IMR-90 (cell line): ENCODE data around the gene ASRGL1. TPM values are rescaled to one million over a fixed set of nuclear protein-coding genes. Genes with fewer than 3 reads are reported as not detected.

ENCODE experiments used
- ATAC-seq: fragments of 200-7000 bp; cut with Tn5 transposase; 2 replicates; pipeline ENCODE4 v1.9.1; 2020; ENCODE audit warnings: low read depth, mild to moderate bottlenecking, moderate library complexity
- BruUV-seq: library from RNA; stranded (reverse); fragments of 400-500 nt; replicated peaks from 2 replicates; lab custom pipeline; 2021; lab: Mats Ljungman, UMichigan
- CTCF ChIA-PET: fragments of 300-600 bp; formaldehyde crosslinking; extraction: SDS; loops from one replicate; lab custom pipeline; 2021; ENCODE audit warnings: antibody characterized with exemption; lab: Yijun Ruan, JAX
- POLR2A ChIA-PET: fragments of 300-600 bp; sonication (Branson Sonifier 250); formaldehyde crosslinking; loops from one replicate; lab custom pipeline; 2022; ENCODE audit warnings: antibody characterized with exemption; ENCODE audit not compliant: unreplicated experiment; lab: Charles Lee
- DNase-seq: peaks from one replicate; pipeline ENCODE4 v3.0.0; 2013
- H2AFZ ChIP-seq: replicated peaks from 2 replicates; pipeline ENCODE3; 2013; ENCODE audit warnings: low read length, mild to moderate bottlenecking; ENCODE audit not compliant: poor library complexity
- H2AK5ac ChIP-seq: 2 replicates; pipeline ENCODE4 v1.6.1; 2013; ENCODE audit warnings: low read depth, low read length, inconsistent platforms
- H2AK9ac ChIP-seq: replicated peaks from 2 replicates; pipeline ENCODE3; 2013; ENCODE audit warnings: mild to moderate bottlenecking, low read depth, low read length, moderate library complexity; ENCODE audit not compliant: poor library complexity
- H2BK120ac ChIP-seq: 2 replicates; pipeline ENCODE4 v1.6.1; 2013; ENCODE audit warnings: low read depth, low read length, inconsistent platforms
- H2BK15ac ChIP-seq: 3 replicates; pipeline ENCODE4 v1.6.1; 2013; ENCODE audit warnings: low read depth, low read length, inconsistent platforms
- H2BK20ac ChIP-seq: 2 replicates; pipeline ENCODE4 v1.6.1; 2013; ENCODE audit warnings: low read depth, mild to moderate bottlenecking, inconsistent platforms, low read length, moderate library complexity
- H2BK5ac ChIP-seq: 2 replicates; pipeline ENCODE4 v1.6.1; 2013; ENCODE audit warnings: mild to moderate bottlenecking, low read depth, low read length, inconsistent platforms; ENCODE audit not compliant: poor library complexity, severe bottlenecking
- H3K14ac ChIP-seq: replicated peaks from 2 replicates; pipeline ENCODE4 v1.6.1; 2013; ENCODE audit warnings: low read depth, low read length, inconsistent platforms
- H3K18ac ChIP-seq: 2 replicates; pipeline ENCODE4 v1.6.1; 2013; ENCODE audit warnings: low read depth, low read length, control low read depth
- H3K23ac ChIP-seq: 2 replicates; pipeline ENCODE4 v1.6.1; 2013; ENCODE audit warnings: low read depth, low read length, inconsistent platforms
- H3K27ac ChIP-seq: 2 replicates; pipeline ENCODE4 v1.5.1; 2013; ENCODE audit warnings: mild to moderate bottlenecking, control low read depth, low read length; ENCODE audit not compliant: insufficient read depth
- H3K27me3 ChIP-seq: 2 replicates; pipeline ENCODE4 v1.6.1; 2013; ENCODE audit warnings: low read length; ENCODE audit not compliant: control insufficient read depth, insufficient read depth
- H3K36me3 ChIP-seq: 2 replicates; pipeline ENCODE4 v1.6.1; 2013; ENCODE audit warnings: low read length, mixed read lengths; ENCODE audit not compliant: control insufficient read depth, insufficient read depth
- H3K4ac ChIP-seq: 2 replicates; pipeline ENCODE4 v1.6.1; 2013; ENCODE audit warnings: low read depth, low read length, inconsistent platforms
- H3K4me1 ChIP-seq: 2 replicates; pipeline ENCODE4 v1.6.1; 2013; ENCODE audit warnings: low read length, mixed read lengths; ENCODE audit not compliant: control insufficient read depth, insufficient read depth
- H3K4me2 ChIP-seq: 2 replicates; pipeline ENCODE4 v1.6.1; 2013; ENCODE audit warnings: low read depth, mild to moderate bottlenecking, control low read depth, low read length, moderate library complexity
- H3K4me3 ChIP-seq: 2 replicates; pipeline ENCODE4 v1.5.1; 2013; ENCODE audit warnings: low read depth, mild to moderate bottlenecking, control low read depth, low read length, moderate library complexity; ENCODE audit not compliant: insufficient read depth
- H3K56ac ChIP-seq: 2 replicates; pipeline ENCODE4 v1.6.1; 2013; ENCODE audit warnings: low read length, inconsistent platforms; ENCODE audit not compliant: insufficient read depth; ENCODE audit errors: extremely low read depth
- H3K79me1 ChIP-seq, 2 experiments: 2 replicates each; pipeline ENCODE4 v1.6.1; 2013; ENCODE audit warnings: low read length in 2 of 2, inconsistent platforms in 1 of 2, low read depth in 1 of 2
- H3K9ac ChIP-seq: 2 replicates; pipeline ENCODE4 v1.6.1; 2013; ENCODE audit warnings: low read depth, low read length, control low read depth
- H3K9me1 ChIP-seq: 2 replicates; pipeline ENCODE4 v1.6.1; 2013; ENCODE audit warnings: low read length, inconsistent platforms; ENCODE audit not compliant: insufficient read depth
- H3K9me3 ChIP-seq: 2 replicates; pipeline ENCODE4 v1.6.1; 2013; ENCODE audit warnings: low read length; ENCODE audit not compliant: control insufficient read depth, insufficient read depth
- H4K20me1 ChIP-seq: 2 replicates; pipeline ENCODE4 v1.6.1; 2013; ENCODE audit warnings: low read length, inconsistent platforms; ENCODE audit not compliant: insufficient read depth
- H4K5ac ChIP-seq: 2 replicates; pipeline ENCODE4 v1.6.1; 2013; ENCODE audit warnings: mild to moderate bottlenecking, low read depth, low read length, control low read depth
- H4K8ac ChIP-seq, 2 experiments: 2 replicates each; pipeline ENCODE4 v1.6.1; 2013; ENCODE audit warnings: low read depth in 2 of 2, low read length in 2 of 2, control low read depth in 1 of 2, inconsistent platforms in 1 of 2
- H4K91ac ChIP-seq: 2 replicates; pipeline ENCODE4 v1.6.1; 2013; ENCODE audit warnings: low read depth, low read length, inconsistent platforms; ENCODE audit not compliant: insufficient read depth
- BHLHE40 ChIP-seq: fragments of 150-350 bp; IDR thresholded peaks from 2 replicates; pipeline ENCODE4 v1.6.1; 2016; ENCODE audit warnings: mild to moderate bottlenecking, low read depth, low read length
- CEBPB ChIP-seq: IDR thresholded peaks from 2 replicates; pipeline ENCODE4 v1.6.1; 2012; ENCODE audit warnings: low read depth, low read length, improper control_type of control experiment
- CHD1 ChIP-seq: IDR thresholded peaks from 2 replicates; pipeline ENCODE4 v1.6.1; 2012; ENCODE audit warnings: low read depth, low read length, improper control_type of control experiment
- ELK1 ChIP-seq: fragments of 150-350 bp; IDR thresholded peaks from 2 replicates; pipeline ENCODE4 v1.6.1; 2016; ENCODE audit warnings: low read depth, mild to moderate bottlenecking, low read length, moderate library complexity, borderline replicate concordance
- FOS ChIP-seq: fragments of 150-350 bp; IDR thresholded peaks from 2 replicates; pipeline ENCODE4 v1.6.1; 2016; ENCODE audit warnings: low read depth, low read length
- MAFK ChIP-seq: IDR thresholded peaks from 2 replicates; pipeline ENCODE4 v1.6.1; 2012; ENCODE audit warnings: low read depth, low read length, improper control_type of control experiment
- MAZ ChIP-seq: IDR thresholded peaks from 2 replicates; pipeline ENCODE4 v1.6.1; 2012; ENCODE audit warnings: low read depth, mild to moderate bottlenecking, low read length, improper control_type of control experiment, moderate library complexity, borderline replicate concordance
- MXI1 ChIP-seq: IDR thresholded peaks from 2 replicates; pipeline ENCODE4 v1.6.1; 2012; ENCODE audit warnings: low read depth, mild to moderate bottlenecking, low read length, moderate library complexity, borderline replicate concordance
- NFE2L2 ChIP-seq: fragments of 150-350 bp; IDR thresholded peaks from 2 replicates; pipeline ENCODE4 v1.6.1; 2016; ENCODE audit warnings: low read depth, mild to moderate bottlenecking, low read length
- POLR2A ChIP-seq: IDR thresholded peaks from 2 replicates; pipeline ENCODE4 v1.6.1; 2012; ENCODE audit warnings: mild to moderate bottlenecking, low read depth, low read length
- RAD21 ChIP-seq: IDR thresholded peaks from 2 replicates; pipeline ENCODE4 v1.6.1; 2012; ENCODE audit warnings: low read length, improper control_type of control experiment
- RCOR1 ChIP-seq: IDR thresholded peaks from 2 replicates; pipeline ENCODE4 v1.6.1; 2012; ENCODE audit warnings: mild to moderate bottlenecking, low read length, improper control_type of control experiment; ENCODE audit not compliant: insufficient replicate concordance
- RFX5 ChIP-seq: IDR thresholded peaks from 2 replicates; pipeline ENCODE4 v1.8.0; 2012; ENCODE audit warnings: low read depth, mild to moderate bottlenecking, low read length, moderate library complexity
- SMC3 ChIP-seq: fragments of 150-350 bp; IDR thresholded peaks from 2 replicates; pipeline ENCODE4 v1.6.1; 2016; ENCODE audit warnings: low read depth, mild to moderate bottlenecking, antibody characterized with exemption, low read length, moderate library complexity
- USF2 ChIP-seq: fragments of 150-350 bp; IDR thresholded peaks from 2 replicates; pipeline ENCODE4 v1.6.1; 2017; ENCODE audit warnings: mild to moderate bottlenecking, antibody characterized with exemption, low read length, low read depth
- WGBS, 2 experiments: methylation state at CpG; one replicate each; pipeline versions ENCODE4 v1.1.5 to v1.1.7; 2013; ENCODE audit warnings: missing lambda C conversion rate in 2 of 2; ENCODE audit not compliant: insufficient read length in 1 of 2; ENCODE audit errors: extremely low coverage in 2 of 2; 5-methylcytosine and 5-hydroxymethylcytosine counted together
- dilution Hi-C: fragments of 300-500 bp; cut with HindIII; formaldehyde crosslinking; loops from one replicate; pipeline ENCODE4 v1.14.3; 2018; ENCODE audit warnings: low sequenced_read_pairs; ENCODE audit not compliant: unreplicated experiment
- in situ Hi-C: fragments of 300-500 bp; cut with MboI; formaldehyde crosslinking; loops from 3 replicates; pipeline ENCODE4 v1.14.3; 2019; ENCODE audit warnings: low sequenced_read_pairs, inconsistent platforms, mixed read lengths
- intact Hi-C: fragments of 100-400 bp; cut with micrococcal nuclease; formaldehyde crosslinking; loops from 2 replicates; pipeline ENCODE4 v1.10.0; 2022
- polyA plus RNA-seq, 3 experiments: library from polyadenylated mRNA; depleted of rRNA; stranded (reverse); fragments of >200 nt; gene quantifications; 2 replicates each; pipeline ENCODE4 v1.2.3, GENCODE V29; 2012; ENCODE audit warnings: low replicate concordance in 1 of 3
- total RNA-seq: library from RNA; depleted of rRNA; stranded (reverse); fragments of >200 nt; gene quantifications from 2 replicates; pipeline ENCODE4 v1.2.3, GENCODE V29; 2012
- TF ChIP-seq, protein P1 (sequence below): conservative IDR thresholded peaks from 2 replicates; pipeline ENCODE4 v1.5.1; 2012; ENCODE audit warnings: mild to moderate bottlenecking, low read depth, low read length, improper control_type of control experiment

The ASRGL1 gene
- total and polyA plus RNA-seq, 2 of the 4 experiments (the other 2 are of a cell fraction), result 0.72 TPM; not detected in 1

DNA sequence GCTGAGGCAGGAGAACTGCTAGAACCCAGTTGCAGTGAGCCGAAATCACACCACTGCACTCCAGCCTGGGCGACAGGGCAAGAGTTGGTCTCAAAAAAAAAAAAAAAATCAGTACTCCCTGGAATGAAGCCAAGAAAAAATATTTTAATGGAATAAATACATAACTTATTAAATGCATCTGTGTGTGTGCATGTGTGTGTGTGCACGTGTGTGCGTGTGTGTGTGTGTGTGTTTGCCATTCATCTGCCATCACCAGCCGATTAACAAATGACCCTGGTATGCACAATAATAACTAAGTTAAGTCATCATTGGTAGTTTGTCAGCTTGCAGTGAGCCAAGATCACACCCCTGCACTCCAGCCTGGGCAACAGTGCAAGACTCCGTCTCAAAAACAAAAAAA lies 46.6 kb downstream of the ASRGL1 start:
- H3K4ac ChIP-seq, result no peak overlapping the region
- H3K56ac ChIP-seq, result no peak overlapping the region
- no peak overlapping the region for H2BK120ac ChIP-seq
- no peak overlapping the region for H3K14ac ChIP-seq
- H4K91ac ChIP-seq, result no peak overlapping the region
- no peak overlapping the region for H4K8ac ChIP-seq
- ChIA-PET CTCF (no interaction called here), POLR2A (no interaction called here)
- in situ Hi-C loops (loop anchor here (25.0 kb wide), 1 partner anchor 478 kb away; no protein-coding TSS in a partner anchor), intact Hi-C loops (no loop called here), dilution Hi-C loops (no loop called here)
- H2AFZ ChIP-seq, result no peak overlapping the region
- H2BK20ac ChIP-seq, result no peak overlapping the region
- H4K5ac ChIP-seq, result no peak overlapping the region
- no peak overlapping the region for H2BK5ac ChIP-seq
- no peak overlapping the region for H3K4me3 ChIP-seq
- no TSS peak for BruUV-seq
- TF ChIP-seq RAD21 (no peak), POLR2A (no peak), MXI1 (no peak), MAFK (no peak), RFX5 (no peak), CHD1 (no peak), BHLHE40 (no peak), MAZ (no peak), NFE2L2 (no peak), USF2 (no peak), ELK1 (no peak), CEBPB (no peak), RCOR1 (no peak), SMC3 (no peak), FOS (no peak)
- TF ChIP-seq, protein P1, sequence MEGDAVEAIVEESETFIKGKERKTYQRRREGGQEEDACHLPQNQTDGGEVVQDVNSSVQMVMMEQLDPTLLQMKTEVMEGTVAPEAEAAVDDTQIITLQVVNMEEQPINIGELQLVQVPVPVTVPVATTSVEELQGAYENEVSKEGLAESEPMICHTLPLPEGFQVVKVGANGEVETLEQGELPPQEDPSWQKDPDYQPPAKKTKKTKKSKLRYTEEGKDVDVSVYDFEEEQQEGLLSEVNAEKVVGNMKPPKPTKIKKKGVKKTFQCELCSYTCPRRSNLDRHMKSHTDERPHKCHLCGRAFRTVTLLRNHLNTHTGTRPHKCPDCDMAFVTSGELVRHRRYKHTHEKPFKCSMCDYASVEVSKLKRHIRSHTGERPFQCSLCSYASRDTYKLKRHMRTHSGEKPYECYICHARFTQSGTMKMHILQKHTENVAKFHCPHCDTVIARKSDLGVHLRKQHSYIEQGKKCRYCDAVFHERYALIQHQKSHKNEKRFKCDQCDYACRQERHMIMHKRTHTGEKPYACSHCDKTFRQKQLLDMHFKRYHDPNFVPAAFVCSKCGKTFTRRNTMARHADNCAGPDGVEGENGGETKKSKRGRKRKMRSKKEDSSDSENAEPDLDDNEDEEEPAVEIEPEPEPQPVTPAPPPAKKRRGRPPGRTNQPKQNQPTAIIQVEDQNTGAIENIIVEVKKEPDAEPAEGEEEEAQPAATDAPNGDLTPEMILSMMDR, result no peak
- no peak overlapping the region for H2BK15ac ChIP-seq
- 50% methylated on average over 1 of the region's 6 CpGs; no CpG with 5 or more reads in 1 of the 2 experiments for WGBS, 2 experiments
- no peaks in the 10 kb centered on the region for H4K20me1 ChIP-seq
- H3K9ac ChIP-seq, result no peak overlapping the region
- H3K27me3 ChIP-seq, result peaks cover 9% of the 10 kb centered on the region
- no peak overlapping the region for H3K4me2 ChIP-seq
- no peak overlapping the region for H3K23ac ChIP-seq
- no peaks in the 10 kb centered on the region for H3K9me3 ChIP-seq
- H3K18ac ChIP-seq, result no peak overlapping the region
- H3K27ac ChIP-seq, result no peak overlapping the region
- H2AK9ac ChIP-seq, result no peak overlapping the region
- no peaks in the 10 kb centered on the region for H3K4me1 ChIP-seq
- no peaks in the 10 kb centered on the region for H3K79me1 ChIP-seq
- no peaks in the 10 kb centered on the region for H3K36me3 ChIP-seq
- H3K9me1 ChIP-seq, result no peaks in the 10 kb centered on the region
- DNase-seq (no peak), ATAC-seq (no peak)
- no peak overlapping the region for H2AK5ac ChIP-seq
